GM23338 (cell line): Measurements from ENCODE around the gene MARCHF10. TPM values are rescaled to one million over a fixed set of nuclear protein-coding genes. Genes with fewer than 3 reads are reported as not detected.

ENCODE experiments used
- ATAC-seq: fragments of 200-7000 bp; cut with Tn5 transposase; 3 replicates; pipeline ENCODE4 v1.9.1; 2020
- DNase-seq: peaks from one replicate; pipeline ENCODE4 v3.0.0-alpha.2; 2015; ENCODE audit warnings: low spot score
- H2AFZ ChIP-seq: fragments of 200-600 bp; sonication (generic); 2 replicates; pipeline ENCODE4 v1.8.0; 2016; ENCODE audit warnings: antibody characterized with exemption, mild to moderate bottlenecking, moderate library complexity
- H3F3A ChIP-seq: fragments of 200-600 bp; sonication (generic); replicated peaks from 2 replicates; pipeline ENCODE4 v1.8.0; 2017; ENCODE audit warnings: antibody characterized with exemption, mixed run types, low read depth
- H3K27ac ChIP-seq: fragments of 200-600 bp; sonication (generic); 2 replicates; pipeline ENCODE4 v1.6.1; 2016; ENCODE audit warnings: low read depth
- H3K27me3 ChIP-seq: fragments of 200-600 bp; sonication (generic); 2 replicates; pipeline ENCODE4 v1.8.0; 2016; ENCODE audit warnings: mild to moderate bottlenecking, mixed run types, moderate library complexity; ENCODE audit not compliant: insufficient read depth
- H3K36me3 ChIP-seq: fragments of 200-600 bp; sonication (generic); 2 replicates; pipeline ENCODE4 v1.8.0; 2016; ENCODE audit warnings: mild to moderate bottlenecking; ENCODE audit not compliant: insufficient read depth
- H3K4me1 ChIP-seq: fragments of 200-600 bp; sonication (generic); 2 replicates; pipeline ENCODE4 v1.8.0; 2016; ENCODE audit warnings: mild to moderate bottlenecking, moderate library complexity; ENCODE audit not compliant: insufficient read depth
- H3K4me2 ChIP-seq: fragments of 200-600 bp; sonication (generic); 2 replicates; pipeline ENCODE4 v1.7.1; 2017; ENCODE audit warnings: mixed run types
- H3K4me3 ChIP-seq: fragments of 200-600 bp; sonication (generic); 2 replicates; pipeline ENCODE4 v1.6.1; 2016; ENCODE audit warnings: mixed run types
- H3K79me2 ChIP-seq: fragments of 200-600 bp; sonication (generic); replicated peaks from 2 replicates; pipeline ENCODE4 v1.8.0; 2017; ENCODE audit warnings: mild to moderate bottlenecking; ENCODE audit not compliant: insufficient read depth
- H3K9me2 ChIP-seq: fragments of 200-600 bp; sonication (generic); 2 replicates; pipeline ENCODE4 v1.8.0; 2017; ENCODE audit not compliant: insufficient read depth
- H4K20me1 ChIP-seq: fragments of 200-600 bp; sonication (generic); replicated peaks from 2 replicates; pipeline ENCODE4 v1.8.0; 2017; ENCODE audit warnings: mild to moderate bottlenecking; ENCODE audit not compliant: insufficient read depth
- H3K27ac Mint-ChIP-seq: 2 replicates; pipeline ENCODE4 v1.8.0; 2020; ENCODE audit warnings: inconsistent platforms, mild to moderate bottlenecking, moderate library complexity, mixed read lengths
- H3K27me3 Mint-ChIP-seq: 3 replicates; pipeline ENCODE4 v1.8.0; 2022; ENCODE audit warnings: low read depth, mild to moderate bottlenecking, moderate library complexity, mixed read lengths, inconsistent platforms; ENCODE audit not compliant: insufficient read depth, poor library complexity
- H3K36me3 Mint-ChIP-seq: 3 replicates; pipeline ENCODE4 v1.8.0; 2021; ENCODE audit warnings: low read depth, mild to moderate bottlenecking, inconsistent platforms, moderate library complexity, mixed read lengths
- H3K4me1 Mint-ChIP-seq: 3 replicates; pipeline ENCODE4 v1.8.0; 2020; ENCODE audit warnings: mild to moderate bottlenecking, inconsistent platforms, mixed read lengths
- H3K4me3 Mint-ChIP-seq: 3 replicates; pipeline ENCODE4 v1.8.0; 2021; ENCODE audit warnings: moderate library complexity, mild to moderate bottlenecking, inconsistent platforms, mixed read lengths
- H3K9me3 Mint-ChIP-seq: 3 replicates; pipeline ENCODE4 v1.8.0; 2020; ENCODE audit warnings: moderate library complexity, mild to moderate bottlenecking, inconsistent platforms, mixed read lengths
- CREB1 ChIP-seq: fragments of 250-450 bp; sonication (Bioruptor Pico); IDR thresholded peaks from 2 replicates; pipeline ENCODE4 v1.5.0; 2020; ENCODE audit warnings: low read depth, mild to moderate bottlenecking, moderate library complexity
- ETS1 ChIP-seq: IDR thresholded peaks from 2 replicates; pipeline ENCODE4 v1.6.1; 2016; ENCODE audit warnings: antibody characterized with exemption
- EZH2 ChIP-seq: fragments of 200-600 bp; sonication (generic); IDR thresholded peaks from one replicate; pipeline ENCODE4 v1.8.0; 2017; ENCODE audit warnings: antibody characterized with exemption, mild to moderate bottlenecking, low read depth; ENCODE audit not compliant: unreplicated experiment
- EZH2phosphoT487 ChIP-seq: fragments of 200-600 bp; sonication (generic); IDR thresholded peaks from one replicate; pipeline ENCODE4 v1.8.1; 2018; ENCODE audit warnings: antibody characterized with exemption; ENCODE audit not compliant: unreplicated experiment
- NANOG ChIP-seq: IDR thresholded peaks from 2 replicates; pipeline ENCODE4 v1.6.1; 2016; ENCODE audit warnings: antibody characterized with exemption, borderline replicate concordance
- REST ChIP-seq: IDR thresholded peaks from one replicate; pipeline ENCODE4 v1.6.1; 2018; ENCODE audit warnings: antibody characterized with exemption; ENCODE audit not compliant: unreplicated experiment
- ZNF331 ChIP-seq: fragments of 250-450 bp; sonication (Bioruptor Pico); IDR thresholded peaks from 2 replicates; pipeline ENCODE4 v1.5.0; 2020; ENCODE audit warnings: low read depth, mild to moderate bottlenecking, moderate library complexity
- ZNF462 ChIP-seq: fragments of 250-450 bp; sonication (Bioruptor Pico); IDR thresholded peaks from 2 replicates; pipeline ENCODE4 v1.5.0; 2020; ENCODE audit warnings: mild to moderate bottlenecking, moderate library complexity
- polyA plus RNA-seq: library from polyadenylated mRNA; unstranded; fragments of >200 nt; fragmentation: Nextera tagmentation; extraction: Ambion mirVana; gene quantifications from 2 replicates; pipeline ENCODE4 v1.2.1, GENCODE V29; 2016
- total RNA-seq: library from RNA; depleted of rRNA; stranded (reverse); fragments of >200 nt; shearing (Covaris generic); gene quantifications from 2 replicates; pipeline ENCODE4 v1.2.3, GENCODE V29; 2014

Gene MARCHF10
- total and polyA plus RNA-seq, 2 experiments from 2014 or later: 0.50 TPM; not detected in 1

- no peak overlapping the region for H3K27ac ChIP-seq
- no peaks in the 10 kb centered on the region for H3K36me3 Mint-ChIP-seq
- H3K9me3 Mint-ChIP-seq: no peaks in the 10 kb centered on the region
- H3K4me1 Mint-ChIP-seq: peaks cover 14% of the 10 kb centered on the region
- H3K4me1 ChIP-seq: 0 out of 2 replicates have a peak, but pooled peaks cover 3% of the 10 kb centered on the region
- no peaks in the 10 kb centered on the region for H3F3A ChIP-seq
- no peaks in the 10 kb centered on the region for H3K27me3 ChIP-seq
- no peaks in the 10 kb centered on the region for H4K20me1 ChIP-seq
- no peaks in the 10 kb centered on the region for H3K9me2 ChIP-seq
- H3K27me3 Mint-ChIP-seq: peaks cover 6% of the 10 kb centered on the region
- H3K4me3 ChIP-seq: no peak overlapping the region
- H3K79me2 ChIP-seq: no peaks in the 10 kb centered on the region
- H3K27ac Mint-ChIP-seq: no peak overlapping the region
- TF ChIP-seq EZH2phosphoT487: no peak
- no peak for TF ChIP-seq CREB1 (CRISPR knock-in tag)
- TF ChIP-seq EZH2: no peak
- H2AFZ ChIP-seq: peak overlapping the region; percentile 78
- no peak overlapping the region for H3K4me3 Mint-ChIP-seq
- ATAC-seq (no peak; the same call in 2 of the 3 replicates), DNase-seq (no peak)
- no peaks in the 10 kb centered on the region for H3K36me3 ChIP-seq
- no peak overlapping the region for H3K4me2 ChIP-seq
These were observed 91.1 kb downstream of the MARCHF10 start for GRCh38 chr17:62716834-62717588.

- Mint-ChIP-seq H3K4me3 (no peak overlapping the region), H3K9me3 (no peaks in the 10 kb centered on the region), H3K27me3 (peaks cover 8% of the 10 kb centered on the region), H3K4me1 (peaks cover 19% of the 10 kb centered on the region), H3K36me3 (no peaks in the 10 kb centered on the region), H3K27ac (no peak overlapping the region)
- Histone ChIP-seq H3K9me2 (no peaks in the 10 kb centered on the region), H3K27me3 (no peaks in the 10 kb centered on the region), H3K36me3 (no peaks in the 10 kb centered on the region), H3K4me3 (no peak overlapping the region), H3F3A (no peaks in the 10 kb centered on the region), H3K79me2 (no peaks in the 10 kb centered on the region), H3K27ac (no peak overlapping the region), H4K20me1 (no peaks in the 10 kb centered on the region), H2AFZ (0 out of 2 replicates have a peak overlapping the region, but pooled peaks have one; percentile 47), H3K4me2 (no peak overlapping the region), H3K4me1 (0 out of 2 replicates have a peak, but pooled peaks cover 3% of the 10 kb centered on the region)
- ATAC-seq: no peak
- DNase-seq: no peak
- TF ChIP-seq EZH2: no peak
- no peak for TF ChIP-seq ZNF462
- no peak for TF ChIP-seq ETS1
- TF ChIP-seq ZNF331 (CRISPR knock-in tag): no peak
- TF ChIP-seq NANOG: no peak
- no peak for TF ChIP-seq REST
- no peak for TF ChIP-seq EZH2phosphoT487
These were observed 92.2 kb downstream of the MARCHF10 start for GRCh38 chr17:62715882-62716390.
